Activated CD8-positive, alpha-beta memory T cell treated with anti-CD3 and anti-CD28 coated beads for 36 hours (primary cell): Measurements from ENCODE around the gene LYPLAL1. TPM values are rescaled to one million over a fixed set of nuclear protein-coding genes. Genes with fewer than 3 reads are reported as not detected.

ENCODE experiments used
- CTCF ChIA-PET: fragments of 350-600 bp; sonication (Branson Sonifier 250); formaldehyde crosslinking; loops from one replicate; lab custom pipeline; 2021; ENCODE audit warnings: antibody characterized with exemption; lab: Charles Lee
- POLR2A ChIA-PET: fragments of 350-600 bp; sonication (Branson Sonifier 250); formaldehyde crosslinking; loops from one replicate; lab custom pipeline; 2021; ENCODE audit warnings: antibody characterized with exemption; lab: Charles Lee
- total RNA-seq, 2 experiments: library from RNA; stranded (reverse); gene quantifications; one replicate each; pipeline ENCODE4 v1.2.3, GENCODE V29; 2021

LYPLAL1 gene
- 10 to 100 TPM; 20.1 to 20.4 TPM for total RNA-seq

DNA sequence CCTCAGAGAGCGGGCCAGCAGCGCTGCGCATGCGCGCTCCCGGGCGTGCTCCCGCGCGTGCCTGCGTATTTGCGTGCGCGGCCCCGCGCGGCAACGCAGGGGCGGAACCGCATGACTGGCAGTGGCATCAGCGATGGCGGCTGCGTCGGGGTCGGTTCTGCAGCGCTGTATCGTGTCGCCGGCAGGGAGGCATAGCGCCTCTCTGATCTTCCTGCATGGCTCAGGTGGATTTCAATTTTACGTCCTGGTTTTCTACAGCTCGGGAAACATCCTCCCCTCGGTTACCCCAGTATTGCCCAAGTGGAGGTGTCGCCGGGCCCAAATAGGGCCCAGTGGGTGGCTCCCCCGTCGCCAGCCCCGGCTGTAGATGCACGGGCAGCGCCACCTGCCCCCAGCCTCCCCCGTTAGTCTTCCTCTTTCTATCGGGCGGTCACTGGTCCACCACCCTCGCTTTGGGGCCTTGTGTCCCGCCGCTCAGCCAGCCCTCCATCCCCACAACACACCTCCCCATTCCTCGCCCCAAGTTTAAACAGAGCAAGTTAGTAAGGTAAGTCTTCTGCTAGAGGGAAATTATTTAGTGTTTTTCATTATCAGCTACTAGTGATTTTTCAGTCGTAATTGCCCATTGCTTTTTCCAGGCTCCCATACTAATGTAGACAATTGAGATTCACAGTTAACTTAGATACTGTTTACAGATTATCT lies at the start of gene LYPLAL1:
TSS of gene LYPLAL1 (plus strand) at position 121 of the 702 bp plus-strand sequence. CDS start at position 134, 13 bp downstream.
- POLR2A ChIA-PET = interaction anchor here (2.2 kb wide), 1 partner anchor 15 kb away, joined by 15 read pairs; no protein-coding TSS in a partner anchor
- CTCF ChIA-PET = interaction anchor here (0.9 kb wide), 1 partner anchor 15 kb away, joined by 4 read pairs; no protein-coding TSS in a partner anchor

- ChIA-PET CTCF (no interaction called here), POLR2A (no interaction called here)
Measured at GRCh38 chr1:219124163-219124562, 49.5 kb upstream of the LYPLAL1 start.

- POLR2A ChIA-PET = no interaction called here
Measured at GRCh38 chr1:219125342-219125741, 48.3 kb upstream of the LYPLAL1 start.

DNA sequence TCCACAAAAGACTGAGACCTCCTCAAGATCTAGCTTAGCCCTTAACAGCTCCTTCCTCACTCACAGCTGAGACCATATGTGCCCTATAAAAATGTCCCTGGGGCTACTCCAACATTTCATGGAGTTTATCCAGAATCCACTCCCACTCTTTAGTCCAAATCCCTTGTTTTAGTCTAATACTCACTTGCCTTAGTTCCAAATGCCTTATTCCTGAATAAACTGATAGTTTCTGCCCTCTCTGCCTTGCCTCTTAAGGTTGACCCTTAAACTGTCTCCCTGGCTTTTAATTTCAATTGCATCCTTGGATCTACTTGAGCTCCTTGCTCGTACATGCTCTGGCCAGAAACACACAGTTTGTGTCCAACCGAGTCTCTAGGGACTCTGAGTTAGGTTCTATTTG lies 47.3 kb upstream of the LYPLAL1 start:
- ChIA-PET POLR2A (no interaction called here), CTCF (no interaction called here)

More at GRCh38 chr1:219125342-219125741, 48.3 kb upstream of the LYPLAL1 start:
- CTCF ChIA-PET = no interaction called here

DNA sequence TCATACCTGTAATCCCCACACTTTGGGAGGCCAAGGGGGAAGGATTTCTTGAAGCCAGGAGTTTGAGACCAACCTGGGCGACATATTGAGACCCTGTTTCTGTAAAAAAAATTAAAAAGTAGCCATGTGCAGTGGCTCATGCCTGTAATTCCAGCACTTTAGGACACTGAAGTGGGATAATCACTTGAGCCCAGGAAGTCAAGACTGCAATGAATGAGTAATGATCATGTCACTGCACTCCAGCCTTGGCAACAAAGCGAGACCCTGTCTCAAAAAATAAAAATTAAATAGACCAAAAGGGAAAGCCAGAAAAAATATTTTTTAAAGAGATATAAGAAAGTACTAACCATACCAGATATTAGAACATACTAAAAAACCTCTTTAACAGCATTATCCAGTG lies 44.7 kb upstream of the LYPLAL1 start:
- ChIA-PET POLR2A (no interaction called here), CTCF (no interaction called here)

GRCh38 chr1:219130366-219130935 lies 43.2 kb upstream of the LYPLAL1 start:
- CTCF ChIA-PET = no interaction called here
- POLR2A ChIA-PET = no interaction called here

DNA sequence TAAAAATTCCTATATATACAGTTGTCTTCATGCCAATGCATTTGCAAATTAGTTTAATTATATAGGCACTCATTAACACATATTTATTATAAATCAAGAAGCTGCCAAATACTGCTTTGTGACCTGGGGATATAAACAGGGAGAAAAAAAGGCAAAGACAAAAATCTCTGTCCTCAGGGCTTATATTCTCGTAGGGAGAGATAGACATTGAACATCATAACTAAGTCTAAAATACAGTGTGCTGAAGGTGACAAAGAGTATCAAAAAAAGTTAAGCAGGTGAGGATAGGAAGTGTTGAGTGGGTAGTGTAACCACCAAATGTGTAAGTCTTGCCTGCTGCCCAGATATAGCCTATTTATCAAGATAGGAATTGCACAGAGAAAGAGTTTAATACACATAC lies 40.7 kb upstream of the LYPLAL1 start:
- CTCF ChIA-PET = no interaction called here
- POLR2A ChIA-PET = no interaction called here

DNA sequence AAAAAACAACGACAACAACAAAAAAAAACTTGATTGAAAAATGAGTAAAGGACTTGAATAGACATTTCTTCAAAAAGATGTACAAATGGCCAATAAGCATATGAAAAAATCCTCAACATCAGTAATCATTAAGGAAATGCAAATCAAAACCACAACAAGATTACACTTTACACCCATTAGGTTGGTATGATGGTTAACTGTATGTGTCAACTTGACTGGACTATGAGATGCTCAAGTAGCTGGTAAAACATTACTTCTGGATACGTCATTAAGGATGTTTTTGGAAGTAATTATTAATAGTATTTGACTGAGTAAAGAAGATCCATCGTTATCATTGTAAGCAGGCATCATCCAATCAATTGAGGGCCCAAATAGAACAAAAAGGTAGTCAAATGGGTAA lies 34.9 kb upstream of the LYPLAL1 start:
- CTCF ChIA-PET = no interaction called here

GRCh38 chr1:219140303-219140877 lies 33.3 kb upstream of the LYPLAL1 start:
- POLR2A ChIA-PET = no interaction called here
- CTCF ChIA-PET = no interaction called here

More for the DNA sequence above, 34.9 kb upstream of the LYPLAL1 start:
- POLR2A ChIA-PET = no interaction called here

- POLR2A ChIA-PET = no interaction called here
- CTCF ChIA-PET = no interaction called here
Measured at GRCh38 chr1:219143735-219144134, 29.9 kb upstream of the LYPLAL1 start.

GRCh38 chr1:219144658-219145315 lies 28.9 kb upstream of the LYPLAL1 start:
- ChIA-PET POLR2A (no interaction called here), CTCF (no interaction called here)

DNA sequence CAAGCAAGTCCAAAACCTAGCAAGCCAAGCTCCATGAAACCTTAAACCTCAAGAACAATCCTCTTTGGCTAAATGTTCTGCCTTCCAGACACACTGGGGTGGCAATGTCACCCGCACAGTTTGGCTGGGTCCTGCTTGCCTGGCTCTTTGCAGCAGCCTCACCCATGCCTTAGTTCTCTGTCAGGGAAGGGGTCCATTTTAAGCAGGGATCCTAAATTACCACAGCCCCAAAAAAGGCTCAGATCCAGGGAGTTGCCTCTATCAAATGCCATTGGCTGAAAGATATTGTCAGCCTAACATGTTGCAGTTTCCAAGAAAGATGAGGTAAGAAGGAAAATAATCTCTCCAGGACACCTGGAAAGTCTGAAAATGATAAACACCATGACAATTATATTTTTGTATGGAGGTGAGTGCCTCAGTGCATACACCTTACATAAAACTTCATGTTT lies 26.1 kb upstream of the LYPLAL1 start:
- ChIA-PET POLR2A (no interaction called here), CTCF (no interaction called here)

- POLR2A ChIA-PET = no interaction called here
Measured at GRCh38 chr1:219149009-219149577, 24.6 kb upstream of the LYPLAL1 start.

GRCh38 chr1:219149953-219150352 lies 23.7 kb upstream of the LYPLAL1 start:
- ChIA-PET CTCF (no interaction called here), POLR2A (no interaction called here)

More at GRCh38 chr1:219149009-219149577, 24.6 kb upstream of the LYPLAL1 start:
- CTCF ChIA-PET = no interaction called here

GRCh38 chr1:219150913-219151312 lies 22.8 kb upstream of the LYPLAL1 start:
- CTCF ChIA-PET = no interaction called here
- POLR2A ChIA-PET = no interaction called here

- POLR2A ChIA-PET = no interaction called here
Measured at GRCh38 chr1:219151467-219151866, 22.2 kb upstream of the LYPLAL1 start.

DNA sequence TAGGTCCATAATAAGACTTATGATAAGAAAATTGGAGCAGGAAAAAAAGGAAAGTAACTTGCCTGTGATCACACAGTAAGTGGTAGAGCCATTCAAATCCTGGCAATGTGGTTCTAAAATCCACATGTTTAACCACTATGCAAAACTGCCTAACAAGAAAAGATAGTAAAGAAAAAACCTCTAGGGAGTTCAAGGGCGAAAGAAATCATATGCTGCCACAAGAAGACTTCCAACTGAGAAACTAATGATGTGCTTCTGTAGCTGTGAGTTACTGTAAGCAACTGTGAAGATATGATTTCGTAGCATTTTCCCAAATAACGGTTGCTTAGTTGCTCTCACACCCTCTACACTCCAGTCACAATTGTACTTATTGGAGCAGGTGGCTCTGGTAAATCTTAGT lies 20.9 kb upstream of the LYPLAL1 start:
- POLR2A ChIA-PET = no interaction called here
- CTCF ChIA-PET = interaction anchor here (1.0 kb wide), 1 partner anchor 12 kb away, joined by 3 read pairs; no protein-coding TSS in a partner anchor

More at GRCh38 chr1:219151467-219151866, 22.2 kb upstream of the LYPLAL1 start:
- CTCF ChIA-PET = no interaction called here

DNA sequence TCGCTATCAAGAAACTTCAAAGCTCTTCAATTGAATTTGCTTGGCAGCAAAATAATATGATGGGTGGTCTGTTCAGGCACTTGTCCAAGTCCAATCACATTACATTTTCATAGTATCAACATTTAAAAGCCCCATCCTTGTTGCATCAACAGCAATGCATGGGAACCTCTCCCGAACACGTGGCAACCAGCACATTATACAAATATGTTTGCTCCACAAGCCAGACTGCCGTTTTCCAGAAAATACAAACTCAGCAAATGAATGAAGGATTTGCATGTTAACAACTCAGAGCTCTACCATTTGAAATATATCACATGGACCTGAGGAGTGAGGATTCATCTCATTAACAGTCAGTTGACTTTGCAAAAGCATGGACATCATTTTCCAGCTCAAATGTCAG lies 20.0 kb upstream of the LYPLAL1 start:
- CTCF ChIA-PET = interaction anchor here (1.0 kb wide), 1 partner anchor 11 kb away, joined by 3 read pairs; no protein-coding TSS in a partner anchor
- POLR2A ChIA-PET = no interaction called here

- ChIA-PET CTCF (no interaction called here), POLR2A (no interaction called here)
Measured at GRCh38 chr1:219155135-219155534, 18.5 kb upstream of the LYPLAL1 start.
